22Rv1 (cell line): Measurements from ENCODE around the gene PREX1.

Source experiments
- H3K27ac ChIP-seq: fragments of 450-650 bp; 2 replicates; pipeline ENCODE4 v1.5.1; 2017
- CTCF ChIP-seq: fragments of 450-650 bp; IDR thresholded peaks from 2 replicates; pipeline ENCODE4 v1.5.1; 2017; ENCODE audit warnings: mild to moderate bottlenecking
- ZFX ChIP-seq: fragments of 450-650 bp; IDR thresholded peaks from 2 replicates; pipeline ENCODE4 v1.6.1; 2017; ENCODE audit warnings: antibody characterized with exemption, borderline replicate concordance

The PREX1 gene

GRCh38 chr20:48606841-48607543 is 220.8 kb downstream of the PREX1 start:
- TF ChIP-seq ZFX (no peak), CTCF (no peak)
- H3K27ac ChIP-seq = no peak overlapping the region

GRCh38 chr20:48606172-48606840 is 221.5 kb downstream of the PREX1 start:
- no peak overlapping the region for H3K27ac ChIP-seq
- TF ChIP-seq CTCF (no peak), ZFX (no peak)

- no peak for TF ChIP-seq CTCF
- no peak for TF ChIP-seq ZFX
- no peak overlapping the region for H3K27ac ChIP-seq
Measured at GRCh38 chr20:48605364-48606171, 222.2 kb downstream of the PREX1 start.

GRCh38 chr20:48604936-48605335 is 222.9 kb downstream of the PREX1 start:
- TF ChIP-seq ZFX (no peak), CTCF (no peak)
- H3K27ac ChIP-seq = no peak overlapping the region

GRCh38 chr20:48604426-48604825 is 223.4 kb downstream of the PREX1 start:
- TF ChIP-seq ZFX (no peak), CTCF (no peak)
- H3K27ac ChIP-seq = no peak overlapping the region

- TF ChIP-seq ZFX (no peak), CTCF (no peak)
- H3K27ac ChIP-seq = no peak overlapping the region
Measured at GRCh38 chr20:48603819-48604405, 223.9 kb downstream of the PREX1 start.
